ENCODE measurements around the gene ERAP2. TPM values are rescaled to one million over a fixed set of nuclear protein-coding genes. Genes with fewer than 3 reads are reported as not detected.

Gene ERAP2
- polyA plus RNA-seq, 1 experiment: 2.5 TPM

GRCh38 chr5:96963267-96963666 is 87.0 kb downstream of the ERAP2 start:
- Histone ChIP-seq H3K27ac (ENCODE audit: low read depth, low read length) (peak overlapping the region; percentile 47), H3K27me3 (ENCODE audit: control insufficient read depth, insufficient read depth, low read length) (no peaks in the 10 kb centered on the region), H3K4me3 (ENCODE audit: low read depth, low read length) (no peak overlapping the region), H3K9me3 (ENCODE audit: control insufficient read depth, insufficient read depth, low read length) (no peaks in the 10 kb centered on the region)
- no peak for TF ChIP-seq CTCF (IDR thresholded peaks at IDR 0.05; ENCODE audit: low read depth, low read length)
- POLR2A ChIA-PET: no interaction called here
- CTCF ChIA-PET: no interaction called here
- no peak for DNase-seq (ENCODE audit: low read depth, low spot score)

GRCh38 chr5:96966801-96967200 is 90.5 kb downstream of the ERAP2 start:
- Histone ChIP-seq H3K9me3 (ENCODE audit: control insufficient read depth, insufficient read depth, low read length) (no peaks in the 10 kb centered on the region), H3K27ac (ENCODE audit: low read depth, low read length) (no peak overlapping the region), H3K4me3 (ENCODE audit: low read depth, low read length) (no peak overlapping the region), H3K27me3 (ENCODE audit: control insufficient read depth, insufficient read depth, low read length) (no peaks in the 10 kb centered on the region)
- DNase-seq (ENCODE audit: low read depth, low spot score): no peak
- POLR2A ChIA-PET: no interaction called here
- no peak for TF ChIP-seq CTCF (IDR thresholded peaks at IDR 0.05; ENCODE audit: low read depth, low read length)
- CTCF ChIA-PET: interaction anchor here (1.2 kb wide), 1 partner anchor 25 kb away, joined by 3 read pairs; no protein-coding TSS in a partner anchor

- Histone ChIP-seq H3K27ac (ENCODE audit: low read depth, low read length) (no peak overlapping the region), H3K4me3 (ENCODE audit: low read depth, low read length) (no peak overlapping the region), H3K27me3 (ENCODE audit: control insufficient read depth, insufficient read depth, low read length) (no peaks in the 10 kb centered on the region), H3K9me3 (ENCODE audit: control insufficient read depth, insufficient read depth, low read length) (no peaks in the 10 kb centered on the region)
- ChIA-PET CTCF (no interaction called here), POLR2A (no interaction called here)
- DNase-seq (ENCODE audit: low read depth, low spot score): no peak
- no peak for TF ChIP-seq CTCF (IDR thresholded peaks at IDR 0.05; ENCODE audit: low read depth, low read length)
Observed at GRCh38 chr5:96967400-96967799, 91.1 kb downstream of the ERAP2 start.

GRCh38 chr5:96968074-96968473 is 91.8 kb downstream of the ERAP2 start:
- no peak for DNase-seq (ENCODE audit: low read depth, low spot score)
- ChIA-PET POLR2A (no interaction called here), CTCF (no interaction called here)
- no peaks in the 10 kb centered on the region for H3K9me3 ChIP-seq (ENCODE audit: control insufficient read depth, insufficient read depth, low read length)
- no peaks in the 10 kb centered on the region for H3K27me3 ChIP-seq (ENCODE audit: control insufficient read depth, insufficient read depth, low read length)
- no peak overlapping the region for H3K4me3 ChIP-seq (ENCODE audit: low read depth, low read length)
- no peak for TF ChIP-seq CTCF (IDR thresholded peaks at IDR 0.05; ENCODE audit: low read depth, low read length)
- H3K27ac ChIP-seq (ENCODE audit: low read depth, low read length): no peak overlapping the region

- no peak overlapping the region for H3K27ac ChIP-seq (ENCODE audit: low read depth, low read length)
Observed at GRCh38 chr5:96968614-96969013, 92.3 kb downstream of the ERAP2 start.

More at GRCh38 chr5:96968614-96969013, 92.3 kb downstream of the ERAP2 start:
- no peak for DNase-seq (ENCODE audit: low read depth, low spot score)
- Histone ChIP-seq H3K9me3 (ENCODE audit: control insufficient read depth, insufficient read depth, low read length) (no peaks in the 10 kb centered on the region), H3K4me3 (ENCODE audit: low read depth, low read length) (no peak overlapping the region), H3K27me3 (ENCODE audit: control insufficient read depth, insufficient read depth, low read length) (no peaks in the 10 kb centered on the region)
- ChIA-PET CTCF (interaction anchor here (0.5 to 0.7 kb wide), 2 partner anchors 28 to 216 kb away, joined by 3 to 6 read pairs; no protein-coding TSS in a partner anchor), POLR2A (interaction anchor here (0.7 kb wide), 1 partner anchor 10 kb away, joined by 3 read pairs; no protein-coding TSS in a partner anchor)
- TF ChIP-seq CTCF (IDR thresholded peaks at IDR 0.05; ENCODE audit: low read depth, low read length): no peak

Small RNA genes within 50 kb of the gene (small RNA-seq; reads per million reads assigned to genes)
- gene RF00019 (ENCODE audit: insufficient read length, low read depth): not detected

Other genes starting within 250 kb of the ERAP2 start
- 145 and 191 TPM in 2 replicates for gene CAST, start 214.1 kb upstream of the ERAP2 start, polyA plus RNA-seq (2011; rRNA removed)
- 95.2 and 104 TPM in 2 replicates for gene ERAP1, start 68.6 kb upstream of the ERAP2 start, polyA plus RNA-seq (2011; rRNA removed)
- gene LNPEP, start 59.6 kb downstream of the ERAP2 start, polyA plus RNA-seq (2011; rRNA removed): 9.7 and 13.4 TPM in 2 replicates

All from AG04450 (cell line).